Limb (tissue), 2 donors: ENCODE data around the gene HDLBP.
"Not testable (repeated sequence)": the region's sequence is repeated elsewhere in the genome, so short reads cannot be mapped to it uniquely, and the experiment has no call there.

Experiments
- DNase-seq, 2 donors: peaks; one replicate each; pipeline ENCODE4 v3.0.0-alpha.2; 2016; ENCODE audit errors: extremely low spot score in 2 of 2

The HDLBP gene

DNA sequence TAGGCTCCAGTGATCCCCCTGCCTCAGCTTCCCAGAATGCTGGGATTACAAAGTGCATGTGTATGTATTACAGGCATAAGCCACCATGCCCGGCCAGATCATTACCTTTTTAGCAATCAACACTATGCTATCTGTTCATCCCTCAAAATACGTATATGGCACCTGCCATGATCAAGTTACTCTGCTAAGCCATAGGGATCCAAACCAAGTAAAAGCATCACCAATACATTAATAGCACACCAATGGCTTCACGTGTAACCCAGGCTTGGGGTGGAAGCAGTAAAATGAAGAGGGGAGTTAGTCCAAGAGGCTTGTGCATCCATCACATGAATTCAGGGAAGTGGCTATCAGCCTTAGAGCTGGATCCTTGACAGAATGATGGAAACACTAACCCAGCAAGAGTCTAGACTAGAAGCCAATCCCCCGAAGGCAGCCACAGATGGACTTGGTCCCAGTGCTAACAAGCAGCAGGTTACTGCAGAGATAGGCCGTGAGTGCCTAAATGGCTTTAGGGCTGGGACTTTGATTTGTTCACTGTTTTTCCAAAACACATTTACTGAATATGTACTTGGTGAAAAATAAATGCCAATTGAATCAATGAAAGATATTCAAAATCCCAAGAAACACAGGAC is 11.3 kb downstream of the HDLBP start:
- no peak for DNase-seq

DNA sequence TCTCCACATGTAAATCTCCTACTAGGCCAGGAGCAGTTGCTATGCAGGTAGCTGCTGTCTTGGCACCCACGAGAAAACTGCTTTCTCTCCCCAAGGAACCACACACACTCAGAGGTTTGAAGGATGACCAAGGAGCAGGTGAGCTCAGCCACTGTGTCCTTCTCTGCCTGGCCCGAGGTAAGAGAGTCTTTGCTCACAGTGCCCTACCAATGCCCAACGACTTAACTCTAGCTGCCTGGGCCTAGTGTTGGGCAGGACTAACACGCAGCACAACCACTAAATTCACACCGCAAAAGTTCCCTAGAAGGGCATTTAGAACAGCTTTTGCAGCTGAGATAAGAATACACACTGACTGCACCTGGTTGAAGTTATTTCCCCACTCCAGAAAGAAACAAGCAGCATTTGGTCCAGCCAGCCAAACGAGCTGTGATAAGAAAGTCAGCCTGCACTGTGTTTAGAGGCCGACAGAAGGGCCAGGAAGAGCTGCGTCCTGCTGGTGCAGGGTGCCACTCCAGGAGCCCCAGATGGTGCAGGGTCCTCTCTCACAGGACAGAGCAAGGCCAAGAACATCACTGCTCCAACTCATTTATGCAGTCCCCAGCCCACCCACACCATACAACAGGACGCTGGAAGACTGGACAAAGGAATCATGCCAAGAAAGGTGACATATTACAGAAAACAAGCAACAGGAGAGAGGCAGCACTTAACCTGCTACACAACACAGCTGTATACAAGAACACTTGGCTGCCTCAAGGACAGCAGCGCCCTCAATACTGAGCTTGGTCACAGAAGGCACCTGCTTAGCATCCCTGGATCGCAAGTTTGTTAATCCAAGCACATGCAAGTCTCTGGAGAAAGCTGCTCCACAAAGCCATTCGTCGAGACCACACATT is 12.5 kb downstream of the HDLBP start:
- no peak for DNase-seq

DNA sequence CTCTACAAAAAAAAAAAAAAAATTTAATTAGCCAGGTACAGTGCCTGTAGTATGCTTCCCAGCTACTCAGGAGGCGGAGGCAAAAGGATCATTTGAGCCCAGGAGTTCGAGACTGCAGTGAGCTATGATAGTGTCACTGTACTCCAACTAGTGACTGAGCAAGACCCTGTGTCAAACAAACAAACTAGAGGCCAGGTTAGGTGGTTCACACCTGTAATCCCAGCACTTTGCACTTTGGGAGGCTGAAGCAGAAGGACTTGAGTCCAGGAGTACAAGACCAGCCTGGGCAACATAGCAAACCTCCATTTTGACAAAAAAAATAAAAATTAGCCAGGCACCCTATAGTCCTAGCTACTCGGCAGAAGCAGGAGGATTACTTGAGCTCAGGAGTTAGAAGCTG is 13.4 kb downstream of the HDLBP start:
- no peak for DNase-seq

DNA sequence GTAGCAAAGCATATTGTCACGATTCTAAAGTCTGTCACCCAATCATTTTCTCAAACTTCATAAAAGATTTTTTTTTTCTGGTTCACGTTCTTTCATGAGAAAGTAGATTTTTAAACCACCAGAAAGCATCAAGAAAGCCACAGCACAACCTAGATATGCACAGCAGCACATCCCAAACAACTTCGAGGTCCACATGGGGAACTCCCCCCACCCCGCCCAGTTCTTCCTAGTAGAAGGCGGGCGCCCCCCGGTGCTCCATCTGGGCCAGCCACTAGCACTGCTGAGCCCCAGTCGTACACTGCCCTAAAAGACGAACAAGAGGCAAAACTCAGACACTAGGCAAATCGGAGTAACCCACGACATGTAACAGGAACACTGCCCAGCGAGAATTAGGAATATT is 15.5 kb downstream of the HDLBP start:
- no peak for DNase-seq

DNA sequence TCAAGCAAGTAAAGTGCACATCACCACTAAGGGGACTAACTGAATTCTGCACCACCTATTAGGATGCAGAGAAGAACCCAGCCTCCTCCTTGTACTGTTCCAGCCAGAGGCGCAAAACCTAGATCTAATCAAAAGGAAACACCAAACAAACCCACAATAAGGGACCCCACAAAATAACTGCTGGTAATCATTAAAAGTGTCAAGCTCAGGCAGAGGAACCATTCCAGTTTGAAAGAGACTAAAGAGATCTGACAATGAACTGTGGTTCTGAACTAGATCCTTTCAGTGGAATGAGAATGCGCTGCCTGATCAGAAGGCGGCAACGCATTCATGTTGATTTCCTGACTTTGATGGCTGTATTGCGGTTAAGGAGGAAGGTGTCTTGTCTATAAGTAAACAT is 16.8 kb downstream of the HDLBP start:
- DNase-seq: no peak

DNA sequence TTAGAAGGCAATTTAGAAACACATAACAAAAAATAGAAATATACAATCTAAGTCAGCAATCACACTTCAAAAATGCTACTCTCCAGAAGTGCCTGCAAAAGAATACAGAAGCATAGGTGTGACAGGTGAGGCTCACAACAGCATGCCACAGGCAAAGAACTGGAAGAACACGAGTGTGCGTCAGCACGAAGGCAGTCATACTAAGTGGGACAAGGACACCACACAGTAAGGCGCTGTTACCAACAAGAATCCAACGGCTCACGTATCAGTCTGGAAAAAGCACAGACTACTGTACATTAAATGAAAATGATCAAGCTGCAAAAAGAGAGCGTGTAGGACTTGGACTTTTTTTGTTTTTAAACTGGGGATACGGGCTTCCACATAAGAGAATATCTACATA is 18.7 kb downstream of the HDLBP start:
- no peak for DNase-seq

DNA sequence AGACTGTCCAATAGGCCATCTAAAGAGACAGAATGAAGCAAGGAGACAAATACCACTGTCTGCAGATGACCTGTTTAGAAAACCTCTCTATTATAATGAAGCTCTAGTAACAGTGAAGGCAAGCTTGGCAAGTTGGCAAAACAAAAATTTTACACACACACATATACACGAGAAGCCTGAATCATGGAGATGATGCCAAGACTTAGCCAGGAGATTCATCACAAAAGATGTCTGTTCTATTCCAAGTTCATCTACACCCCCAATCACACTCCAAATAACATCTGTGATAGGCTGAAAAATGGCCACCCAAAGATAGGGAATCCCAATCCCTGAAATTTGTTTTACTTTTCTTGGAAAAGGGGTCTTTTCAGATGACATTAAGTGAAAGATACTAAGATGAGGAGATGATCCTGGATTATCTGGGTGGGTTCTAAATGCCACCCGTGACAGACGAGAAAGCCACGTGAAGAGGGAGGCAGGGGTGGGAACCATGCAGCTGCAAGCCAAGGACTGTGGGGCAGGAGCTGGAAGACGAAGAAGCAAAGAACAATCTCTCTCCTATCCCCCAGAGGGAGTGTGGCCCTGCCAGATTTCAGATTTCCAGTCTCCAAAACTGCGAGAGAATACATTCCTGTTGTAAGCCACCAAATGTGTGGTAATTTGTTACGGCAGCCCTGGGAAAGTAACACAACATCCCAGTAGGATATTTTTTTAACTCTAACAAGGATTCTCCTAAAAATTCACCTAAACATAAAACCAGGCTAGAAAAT is 20.0 kb downstream of the HDLBP start:
- no peak for DNase-seq

DNA sequence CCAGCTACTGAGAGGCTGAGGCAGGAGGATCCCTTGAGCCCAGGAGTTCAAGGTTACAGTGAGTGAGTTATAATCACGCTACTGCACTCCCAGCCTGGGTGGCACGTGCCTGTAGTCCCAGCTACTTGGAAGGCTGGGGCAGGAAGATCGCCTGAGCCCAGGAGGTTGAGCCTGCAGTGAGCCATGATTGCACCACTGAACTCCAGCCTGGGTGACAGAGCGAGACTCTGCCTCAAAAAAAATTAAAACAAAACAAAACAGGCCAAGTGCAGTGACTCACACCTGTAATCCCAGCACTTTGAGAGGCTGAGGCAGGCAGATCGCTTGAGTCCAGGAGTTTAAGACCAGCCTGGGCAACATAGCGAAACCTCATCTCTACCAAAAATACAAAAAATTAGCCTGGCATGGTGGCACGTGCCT is 22.1 kb downstream of the HDLBP start:
- not testable (repeated sequence) for DNase-seq

DNA sequence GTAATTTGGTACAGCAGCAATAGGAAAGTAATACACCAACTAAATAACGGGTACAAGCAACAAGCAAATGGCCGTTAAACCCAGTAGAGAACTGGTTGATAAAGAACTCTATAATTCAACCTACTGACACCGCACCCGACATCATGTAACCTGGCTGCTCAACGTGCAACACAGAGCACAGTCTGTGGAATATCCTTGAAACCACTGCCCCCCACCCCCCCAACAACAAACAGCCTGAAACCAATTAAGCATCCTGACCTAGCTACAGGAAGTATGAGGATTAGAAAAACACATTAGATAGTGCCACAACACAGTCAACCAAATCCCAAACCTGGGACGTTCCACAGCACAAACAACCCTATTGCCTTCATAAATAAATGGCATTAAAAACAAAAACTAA is 23.5 kb downstream of the HDLBP start:
- no peak for DNase-seq

DNA sequence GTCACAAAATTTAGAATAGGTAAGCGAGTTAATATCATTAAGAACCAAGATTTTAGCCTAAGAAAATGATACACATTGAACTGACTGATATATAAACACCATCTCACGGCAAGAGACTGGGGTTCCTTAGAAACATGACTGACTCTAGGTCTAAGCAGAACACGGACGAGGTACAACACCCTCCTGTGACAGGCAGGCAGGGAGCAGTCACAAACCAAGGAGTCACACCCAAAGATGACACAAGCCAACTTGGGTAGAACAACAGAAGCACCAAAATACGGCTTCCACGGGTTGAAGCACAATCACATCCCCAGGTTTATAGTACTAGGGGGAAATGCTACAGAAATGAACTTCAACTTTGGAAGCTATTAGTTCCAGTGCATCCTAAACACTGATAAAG is 24.3 kb downstream of the HDLBP start:
- no peak for DNase-seq

DNA sequence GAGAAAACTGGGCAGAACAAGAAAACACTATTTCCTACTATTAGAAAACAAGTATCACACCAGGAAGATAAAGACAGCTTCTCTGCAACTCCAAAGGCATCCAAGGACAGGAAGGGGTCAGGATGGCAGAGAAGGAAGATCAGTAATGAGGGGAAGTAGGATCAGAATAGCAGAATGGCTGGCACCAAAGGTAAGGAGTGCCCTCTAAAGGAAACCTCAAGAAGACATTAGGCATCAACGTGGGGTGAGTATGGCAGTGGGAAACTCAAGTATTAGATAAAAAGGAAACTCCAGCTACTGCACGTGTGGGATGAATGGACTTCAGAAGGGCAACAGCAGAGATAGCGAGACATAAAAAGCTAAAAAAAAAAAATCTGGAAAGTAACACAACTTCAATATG is 25.9 kb downstream of the HDLBP start:
- no peak for DNase-seq

DNA sequence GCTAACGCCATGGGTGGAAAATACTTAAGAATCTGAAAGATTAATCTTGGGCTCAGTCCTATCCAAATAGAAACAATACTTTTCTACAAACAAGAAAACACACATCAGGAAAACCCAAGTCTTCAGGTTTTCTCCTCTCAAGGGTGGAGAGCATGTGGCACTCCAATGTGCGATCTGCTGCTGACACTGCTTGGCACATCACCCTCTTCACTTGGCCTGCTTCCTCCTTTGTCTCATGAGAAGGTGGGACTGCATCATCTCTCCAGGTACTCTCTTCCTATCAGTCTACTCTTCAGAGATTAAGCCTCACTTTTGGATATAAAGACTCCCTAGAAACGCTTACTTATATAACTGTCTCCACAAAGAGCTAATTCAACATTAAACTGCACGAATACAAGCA is 26.4 kb downstream of the HDLBP start:
- no peak for DNase-seq

DNA sequence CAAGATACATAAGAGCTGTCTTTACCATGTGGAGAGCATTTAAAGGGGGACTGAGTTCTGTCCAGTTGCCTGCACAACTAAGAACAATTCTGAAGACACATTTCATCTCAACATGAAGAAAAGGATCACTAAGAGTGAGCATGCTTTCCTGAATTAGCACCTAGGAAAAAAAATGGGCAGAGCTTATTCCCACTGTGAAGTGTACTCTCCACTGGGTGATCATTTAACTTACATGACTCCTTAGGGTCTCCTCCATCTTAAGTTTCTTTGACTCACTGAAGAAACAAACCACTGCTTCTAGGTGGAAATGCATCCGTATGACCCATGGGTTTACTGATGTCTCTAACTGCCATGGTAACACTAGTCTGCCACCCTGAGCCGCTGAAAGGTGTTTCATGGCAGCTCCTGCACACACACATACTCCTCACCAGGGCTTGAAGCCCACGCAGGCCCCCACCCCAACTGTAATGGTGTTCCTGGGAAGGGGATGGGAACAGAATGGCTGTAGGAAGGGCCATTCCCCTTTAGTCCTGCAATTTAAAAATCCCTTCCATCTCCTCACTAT is 27.1 kb downstream of the HDLBP start:
- DNase-seq: no peak

DNA sequence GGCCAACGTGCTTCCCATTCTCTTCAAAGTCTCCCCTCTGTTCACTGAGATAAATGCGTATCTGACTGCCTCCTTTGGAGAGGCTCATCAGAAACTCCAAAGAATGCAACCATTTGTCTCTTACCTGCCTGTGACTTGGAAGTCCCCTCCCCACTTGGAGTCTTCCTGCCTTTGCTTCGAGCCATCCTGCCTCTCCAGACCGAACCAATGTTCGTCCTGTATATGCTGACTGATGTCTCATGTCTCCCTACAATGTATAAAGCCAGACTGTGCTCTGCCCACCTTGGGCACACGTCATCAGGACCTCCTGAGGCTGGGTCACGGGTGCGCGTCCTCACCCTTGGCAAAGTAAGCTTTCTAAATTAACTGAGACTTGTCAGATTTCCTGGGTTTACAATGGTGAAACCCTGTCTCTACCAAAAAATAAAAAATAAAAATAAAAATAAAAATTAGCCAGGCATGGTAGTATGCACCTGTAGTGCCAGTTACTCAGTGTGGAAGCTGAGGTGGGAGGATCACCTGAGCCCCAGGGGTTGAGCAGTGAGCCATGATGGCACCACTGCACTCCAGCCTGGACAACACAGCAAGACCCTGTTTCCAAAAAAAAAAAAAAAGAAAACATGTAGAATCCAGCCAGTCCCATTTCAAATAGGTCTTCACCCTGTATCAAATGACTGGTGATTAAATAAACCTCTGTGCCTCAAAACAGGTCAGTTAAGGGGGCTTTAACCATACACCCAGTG is 29.0 kb downstream of the HDLBP start:
- DNase-seq: no peak

DNA sequence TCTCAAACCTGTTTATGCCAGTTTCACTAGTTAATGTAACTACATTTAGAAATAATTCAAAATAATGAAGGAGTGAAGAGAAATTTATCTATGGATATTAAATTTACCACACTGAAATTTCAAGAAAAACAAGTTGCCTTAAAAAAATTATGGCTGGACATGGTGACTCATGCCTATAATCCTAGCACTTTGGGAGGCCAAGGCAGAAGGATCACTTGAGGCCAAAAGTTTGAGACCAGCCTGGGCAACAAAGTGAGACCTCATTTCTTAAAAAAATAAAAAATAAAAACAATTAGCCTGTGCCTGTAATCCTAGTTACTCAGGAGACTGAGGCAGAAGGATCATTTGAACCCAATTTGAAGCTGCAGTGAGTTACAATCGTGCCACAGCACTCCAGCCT is 29.9 kb downstream of the HDLBP start:
- no peak for DNase-seq

DNA sequence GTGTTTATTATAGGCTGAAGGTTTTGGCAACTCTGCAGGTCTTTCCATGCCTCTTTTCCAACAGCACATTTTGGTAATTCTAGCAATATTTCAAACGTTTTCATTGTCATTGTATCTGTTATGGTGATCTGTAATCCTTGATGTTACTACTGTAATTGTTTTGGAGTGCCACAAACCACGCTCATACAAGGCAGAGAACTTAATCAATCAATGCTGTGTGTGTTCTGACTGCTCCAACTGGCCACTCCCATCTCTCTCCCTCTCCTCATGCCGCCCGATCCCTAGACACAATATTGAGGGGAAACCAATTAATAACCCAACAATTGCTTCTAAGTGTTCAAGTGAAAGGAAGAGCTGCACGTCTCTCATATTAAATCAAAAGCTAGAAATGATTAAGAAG is 32.9 kb downstream of the HDLBP start:
- no peak for DNase-seq

DNA sequence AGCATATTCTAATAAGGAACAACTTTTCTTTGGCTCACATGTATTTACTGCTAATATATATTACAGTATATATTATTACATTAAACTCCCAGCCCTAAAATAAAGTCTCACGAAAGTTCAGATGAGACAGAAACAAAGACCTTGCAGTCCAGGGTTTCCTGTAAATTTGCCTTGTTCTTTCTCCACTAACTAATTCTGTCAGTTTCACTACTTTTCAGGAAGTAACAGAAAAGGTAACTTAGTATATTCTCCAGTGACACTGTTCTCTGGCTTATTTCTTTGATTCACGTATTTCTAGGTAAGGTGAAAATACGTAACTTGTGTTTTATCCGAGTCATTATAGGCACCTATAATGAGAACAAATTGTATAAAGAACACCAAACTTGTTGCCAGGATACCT is 35.2 kb downstream of the HDLBP start:
- DNase-seq: no peak

DNA sequence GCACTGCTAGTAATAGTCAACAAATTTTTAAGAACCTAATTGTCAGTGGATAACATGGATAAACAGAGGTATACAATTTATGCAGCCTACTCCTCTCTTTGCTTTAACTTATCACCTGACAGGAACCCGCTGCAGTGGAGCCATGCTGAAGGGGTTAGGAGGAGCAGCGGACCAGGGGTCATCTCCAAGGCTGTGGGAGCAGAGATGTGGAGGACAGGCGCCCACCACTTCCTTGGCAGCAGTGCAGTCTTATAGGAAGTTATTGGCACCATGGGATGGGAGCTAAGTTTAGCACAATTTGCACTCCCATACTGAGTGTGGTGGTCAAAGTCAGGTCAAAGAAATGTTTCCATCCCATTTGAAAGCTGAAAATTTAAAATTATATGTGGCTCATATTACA is 35.6 kb downstream of the HDLBP start:
- no peak for DNase-seq

DNA sequence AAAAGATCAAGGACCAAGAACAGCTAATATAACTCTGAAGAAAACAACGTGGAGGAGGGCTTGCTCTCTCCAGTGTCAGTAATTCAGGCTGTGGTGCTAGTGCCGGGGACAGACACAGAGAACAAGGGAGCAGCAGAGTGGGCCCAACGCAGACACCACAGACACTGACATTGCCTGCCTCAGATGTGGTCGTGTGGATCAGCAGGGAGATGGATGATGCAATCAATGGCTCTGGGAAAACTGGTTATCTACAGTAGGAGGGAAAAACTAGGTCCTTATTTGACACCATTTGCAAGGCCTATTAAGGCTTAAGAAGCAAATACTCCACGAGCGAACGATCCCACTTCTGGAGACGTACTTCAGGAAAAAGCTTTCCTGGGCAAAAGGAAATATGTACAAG is 36.1 kb downstream of the HDLBP start:
- no peak for DNase-seq

DNA sequence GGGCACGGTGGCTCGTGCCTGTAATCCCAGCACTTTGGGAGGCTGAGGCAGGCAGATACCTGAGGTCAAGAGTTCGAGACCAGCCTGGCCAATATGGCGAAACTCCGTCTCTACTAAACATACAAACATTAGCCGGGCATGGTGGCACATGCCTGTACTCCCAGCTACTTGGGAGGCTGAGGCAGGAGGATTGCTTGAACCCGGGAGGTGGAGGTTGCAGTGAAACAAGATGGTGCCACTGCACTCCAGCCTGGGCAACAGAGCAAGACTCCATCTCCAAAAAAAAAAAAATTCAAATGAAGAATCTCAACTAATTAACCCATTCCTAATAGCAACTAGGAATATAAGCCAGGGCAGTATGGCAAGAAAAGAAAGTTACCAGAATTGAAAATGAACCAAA is 37.2 kb downstream of the HDLBP start:
- DNase-seq: not testable (repeated sequence)

DNA sequence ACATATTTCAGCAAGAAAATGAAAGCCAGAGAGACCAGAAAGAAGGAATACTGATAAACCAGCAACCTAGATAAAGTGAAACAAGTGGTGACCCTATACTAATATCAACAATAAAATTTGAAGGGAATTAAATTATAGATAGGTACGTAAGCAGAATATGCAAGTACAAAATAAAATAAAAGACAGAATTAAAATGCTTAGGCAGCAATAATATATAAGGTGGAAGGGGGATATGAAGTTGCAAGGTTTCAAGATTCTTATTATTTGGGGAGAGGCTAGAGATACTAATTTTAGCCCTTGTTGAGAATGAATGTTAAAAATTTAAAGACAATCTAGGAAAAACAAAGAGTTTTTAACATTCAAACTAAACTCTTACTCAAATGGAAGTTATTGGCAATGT is 39.6 kb downstream of the HDLBP start:
- no peak for DNase-seq
